Measurements from ENCODE around the gene ZCCHC2. TPM values are rescaled to one million over a fixed set of nuclear protein-coding genes. Genes with fewer than 3 reads are reported as not detected.

ZCCHC2 gene
- total and polyA plus RNA-seq, 8 donors = 3.9 to 76.5 (median 15.6) TPM

DNA sequence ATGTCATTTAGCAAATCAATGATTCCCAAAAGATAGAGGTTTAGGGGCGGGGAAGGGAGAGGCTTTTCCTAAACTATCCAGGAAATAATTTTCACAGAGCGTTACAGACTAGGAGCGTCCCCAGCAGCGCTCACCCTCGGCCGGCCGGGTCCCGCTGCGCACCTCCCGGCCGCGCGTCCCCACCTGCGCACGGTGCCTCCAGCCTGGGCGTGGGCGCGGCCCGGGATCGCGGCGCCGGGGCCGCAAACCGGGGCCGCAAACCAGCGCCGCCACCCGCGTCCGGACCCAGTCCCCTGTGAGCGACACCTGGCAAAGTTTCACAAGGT, 684 bp upstream of the ZCCHC2 start:
- H3K4me3 ChIP-seq = peak overlapping the region; percentile 70 to 92 (median 85)
- 0 to 1% (median 1%) methylated on average over 7 to 32 of the region's 32 CpGs for WGBS, 5 donors
- no peaks in the 10 kb centered on the region for H3K27me3 ChIP-seq
- H3K27ac ChIP-seq = peak overlapping the region; percentile 92 to 99 (median 96)
- no peak for TF ChIP-seq POLR2AphosphoS5 (IDR thresholded peaks at IDR 0.05)
- TF ChIP-seq EP300 (IDR thresholded peaks at IDR 0.05) = no peak
- no peak for DNase-seq
- H3K36me3 ChIP-seq = no peaks in the 10 kb centered on the region
- H3K9me3 ChIP-seq = no peaks in the 10 kb centered on the region
- intact Hi-C loops (cut with DNase I; ENCODE audit: low total_unique reads) = no loop called here
- peaks cover 13 to 29% (median 28%) of the 10 kb centered on the region in 4 donors for H3K4me1 ChIP-seq

DNA sequence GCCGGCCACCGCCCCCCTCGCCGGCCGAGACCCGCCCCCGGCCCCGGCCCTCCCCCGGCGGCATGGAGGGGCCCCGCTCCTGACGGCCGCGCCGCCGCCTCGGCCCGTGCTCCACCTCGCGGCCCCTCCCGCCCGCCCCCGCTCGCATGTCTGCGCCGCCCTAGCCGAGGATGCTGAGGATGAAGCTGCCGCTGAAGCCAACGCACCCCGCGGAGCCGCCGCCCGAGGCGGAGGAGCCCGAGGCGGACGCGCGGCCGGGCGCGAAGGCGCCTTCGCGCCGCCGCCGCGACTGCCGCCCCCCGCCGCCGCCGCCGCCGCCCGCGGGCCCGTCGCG, 397 bp downstream of the ZCCHC2 start:
- DNase-seq = no peak
- Histone ChIP-seq H3K4me3 (peak overlapping the region; percentile 70 to 92 (median 85)), H3K36me3 (no peaks in the 10 kb centered on the region), H3K27me3 (no peaks in the 10 kb centered on the region), H3K9me3 (no peaks in the 10 kb centered on the region), H3K4me1 (peaks cover 14 to 39% (median 34%) of the 10 kb centered on the region in 4 donors), H3K27ac (peak overlapping the region; percentile 92 to 99 (median 96))
- WGBS, 5 donors = 1% methylated on average over 17 to 62 of the region's 62 CpGs; no CpG with 5 or more reads in 1 of the 5 donors
- intact Hi-C loops (cut with DNase I; ENCODE audit: low total_unique reads) = no loop called here
- TF ChIP-seq POLR2A (IDR thresholded peaks at IDR 0.05) (no peak), POLR2AphosphoS5 (IDR thresholded peaks at IDR 0.05) (no peak), EP300 (IDR thresholded peaks at IDR 0.05) (no peak)
- TF ChIP-seq, protein P1, sequence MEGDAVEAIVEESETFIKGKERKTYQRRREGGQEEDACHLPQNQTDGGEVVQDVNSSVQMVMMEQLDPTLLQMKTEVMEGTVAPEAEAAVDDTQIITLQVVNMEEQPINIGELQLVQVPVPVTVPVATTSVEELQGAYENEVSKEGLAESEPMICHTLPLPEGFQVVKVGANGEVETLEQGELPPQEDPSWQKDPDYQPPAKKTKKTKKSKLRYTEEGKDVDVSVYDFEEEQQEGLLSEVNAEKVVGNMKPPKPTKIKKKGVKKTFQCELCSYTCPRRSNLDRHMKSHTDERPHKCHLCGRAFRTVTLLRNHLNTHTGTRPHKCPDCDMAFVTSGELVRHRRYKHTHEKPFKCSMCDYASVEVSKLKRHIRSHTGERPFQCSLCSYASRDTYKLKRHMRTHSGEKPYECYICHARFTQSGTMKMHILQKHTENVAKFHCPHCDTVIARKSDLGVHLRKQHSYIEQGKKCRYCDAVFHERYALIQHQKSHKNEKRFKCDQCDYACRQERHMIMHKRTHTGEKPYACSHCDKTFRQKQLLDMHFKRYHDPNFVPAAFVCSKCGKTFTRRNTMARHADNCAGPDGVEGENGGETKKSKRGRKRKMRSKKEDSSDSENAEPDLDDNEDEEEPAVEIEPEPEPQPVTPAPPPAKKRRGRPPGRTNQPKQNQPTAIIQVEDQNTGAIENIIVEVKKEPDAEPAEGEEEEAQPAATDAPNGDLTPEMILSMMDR (IDR thresholded peaks at IDR 0.05) = no peak

DNA sequence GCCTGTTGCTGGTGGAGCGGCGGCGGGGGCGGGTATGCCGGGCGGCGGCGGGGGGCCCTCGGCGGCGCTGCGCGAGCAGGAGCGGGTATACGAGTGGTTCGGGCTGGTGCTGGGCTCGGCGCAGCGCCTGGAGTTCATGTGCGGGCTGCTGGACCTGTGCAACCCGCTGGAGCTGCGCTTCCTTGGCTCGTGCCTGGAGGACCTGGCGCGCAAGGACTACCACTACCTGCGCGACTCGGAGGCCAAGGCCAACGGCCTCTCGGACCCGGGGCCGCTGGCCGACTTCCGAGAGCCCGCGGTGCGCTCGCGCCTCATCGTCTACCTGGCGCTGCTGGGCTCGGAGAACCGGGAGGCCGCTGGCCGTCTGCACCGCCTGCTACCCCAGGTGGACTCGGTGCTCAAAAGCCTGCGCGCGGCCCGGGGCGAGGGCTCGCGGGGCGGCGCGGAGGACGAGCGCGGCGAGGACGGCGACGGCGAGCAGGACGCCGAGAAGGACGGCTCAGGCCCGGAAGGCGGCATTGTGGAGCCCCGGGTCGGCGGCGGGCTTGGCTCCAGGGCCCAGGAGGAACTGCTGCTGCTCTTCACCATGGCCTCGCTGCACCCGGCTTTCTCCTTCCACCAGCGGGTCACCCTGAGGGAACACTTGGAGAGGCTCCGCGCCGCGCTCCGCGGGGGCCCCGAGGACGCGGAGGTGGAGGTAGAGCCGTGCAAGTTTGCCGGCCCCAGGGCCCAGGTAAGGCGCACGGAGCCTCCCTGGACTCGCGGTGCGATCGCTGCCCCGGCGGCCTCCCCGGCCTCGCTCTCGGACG, 1.0 kb downstream of the ZCCHC2 start:
- H3K27me3 ChIP-seq = no peaks in the 10 kb centered on the region
- H3K9me3 ChIP-seq = no peaks in the 10 kb centered on the region
- H3K4me3 ChIP-seq = peak overlapping the region; percentile 70 to 92 (median 85)
- intact Hi-C loops (cut with DNase I; ENCODE audit: low total_unique reads) = no loop called here
- H3K4me1 ChIP-seq = peaks cover 14 to 45% (median 37%) of the 10 kb centered on the region in 4 donors
- peak; percentile 59 to 84 for DNase-seq
- H3K27ac ChIP-seq = peak overlapping the region; percentile 92 to 99 (median 96)
- TF ChIP-seq EP300 (IDR thresholded peaks at IDR 0.05) (no peak), POLR2A (IDR thresholded peaks at IDR 0.05) (no peak), POLR2AphosphoS5 (IDR thresholded peaks at IDR 0.05) (no peak)
- TF ChIP-seq, protein P1 (IDR thresholded peaks at IDR 0.05) = no peak
- 0 to 1% (median 0%) methylated on average over 16 to 100 of the region's 100 CpGs for WGBS, 5 donors
- H3K36me3 ChIP-seq = no peaks in the 10 kb centered on the region

DNA sequence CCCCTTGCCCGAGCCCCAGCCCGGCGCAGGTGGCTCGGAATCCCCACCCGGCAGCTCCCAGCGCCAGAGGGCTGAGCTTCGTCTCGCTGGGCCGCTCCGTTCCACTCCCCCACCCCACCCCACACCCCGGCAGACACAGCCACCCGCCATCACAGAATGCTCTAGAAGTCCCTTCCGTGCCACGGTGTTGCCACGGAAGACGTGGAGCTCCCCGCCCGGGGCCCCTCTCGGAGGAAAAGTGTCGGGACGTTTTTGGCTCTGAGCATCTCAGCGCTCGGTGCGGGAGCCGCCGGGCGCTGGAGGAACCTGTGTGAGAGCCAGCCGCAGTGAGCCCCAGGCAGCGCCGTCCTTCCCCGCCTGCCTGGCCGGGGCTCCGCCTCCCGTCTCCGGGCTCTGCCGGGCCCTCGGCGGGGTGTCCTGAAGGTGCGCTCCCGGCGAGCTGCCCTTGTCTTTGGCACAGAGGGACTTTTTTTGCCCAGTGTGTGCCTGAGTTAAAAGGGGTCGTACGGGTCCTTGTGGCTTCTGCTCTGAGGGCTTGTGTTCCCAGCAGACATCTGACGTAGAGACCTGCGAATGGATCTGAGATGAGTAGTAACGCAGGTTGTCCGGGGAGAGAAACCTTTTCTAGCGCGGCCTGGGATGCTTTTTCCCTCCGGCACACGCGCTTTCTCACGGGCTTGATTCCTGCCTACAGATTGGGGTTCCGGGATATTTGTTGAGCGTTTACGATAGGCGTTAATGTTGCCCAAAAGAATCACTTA, 1.8 kb downstream of the ZCCHC2 start:
- intact Hi-C loops (cut with DNase I; ENCODE audit: low total_unique reads) = no loop called here
- TF ChIP-seq, protein P1 (IDR thresholded peaks at IDR 0.05) = no peak
- no peak for TF ChIP-seq EP300 (IDR thresholded peaks at IDR 0.05)
- peak; percentile 28 to 59 (median 55) for TF ChIP-seq POLR2AphosphoS5 (IDR thresholded peaks at IDR 0.05)
- TF ChIP-seq POLR2A (IDR thresholded peaks at IDR 0.05) = peak in 2 of 4 donors; percentile 20 to 64
- Histone ChIP-seq H3K27me3 (no peaks in the 10 kb centered on the region), H3K27ac (peak overlapping the region; percentile 92 to 99 (median 96)), H3K9me3 (no peaks in the 10 kb centered on the region), H3K4me3 (peak overlapping the region; percentile 70 to 92 (median 85)), H3K4me1 (peaks cover 14 to 52% (median 39%) of the 10 kb centered on the region in 4 donors), H3K36me3 (no peaks in the 10 kb centered on the region)
- 1 to 2% (median 1%) methylated on average over 20 to 57 of the region's 57 CpGs for WGBS, 5 donors
- peak; percentile 73 to 85 for DNase-seq
